ENCODE measurements around the gene DNAJC13. TPM values are rescaled to one million over a fixed set of nuclear protein-coding genes. Genes with fewer than 3 reads are reported as not detected.

The DNAJC13 gene
- total and polyA plus RNA-seq, 9 donors: 10.3 to 39.9 (median 30.1) TPM

DNA sequence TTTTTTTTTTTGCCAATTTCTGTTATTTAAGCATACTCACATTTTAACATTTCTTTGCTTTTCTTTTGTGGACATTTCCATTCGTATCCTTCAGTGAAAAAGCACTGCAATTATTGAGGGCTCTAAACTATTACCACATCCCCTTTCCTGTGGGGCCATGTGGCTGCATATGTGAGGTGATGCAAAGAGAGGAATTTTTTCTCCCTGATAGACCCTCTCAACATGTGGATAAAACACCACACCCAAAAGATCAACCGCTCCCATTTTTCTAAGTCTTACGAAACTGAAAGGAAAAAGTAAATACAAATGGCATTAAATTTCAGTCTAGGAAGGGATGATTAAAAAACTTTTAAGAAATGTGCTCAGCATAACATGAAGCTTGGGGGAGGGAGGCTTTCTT, 68.8 kb downstream of the DNAJC13 start:
- H3K9me3 ChIP-seq: no peaks in the 10 kb centered on the region
- no peaks in the 10 kb centered on the region for H3K4me1 ChIP-seq (ENCODE audit: insufficient read depth)
- 82 to 87% (median 84%) methylated on average over 3 of the region's 3 CpGs for WGBS, 3 donors
- no peak overlapping the region for H3K4me3 ChIP-seq
- H3K27me3 ChIP-seq: no peaks in the 10 kb centered on the region
- no peak overlapping the region for H3K27ac ChIP-seq
- intact Hi-C loops (cut with DNase I): no loop called here
- no peak for DNase-seq
- TF ChIP-seq POLR2A (IDR thresholded peaks at IDR 0.05): no peak
- TF ChIP-seq, protein P1, sequence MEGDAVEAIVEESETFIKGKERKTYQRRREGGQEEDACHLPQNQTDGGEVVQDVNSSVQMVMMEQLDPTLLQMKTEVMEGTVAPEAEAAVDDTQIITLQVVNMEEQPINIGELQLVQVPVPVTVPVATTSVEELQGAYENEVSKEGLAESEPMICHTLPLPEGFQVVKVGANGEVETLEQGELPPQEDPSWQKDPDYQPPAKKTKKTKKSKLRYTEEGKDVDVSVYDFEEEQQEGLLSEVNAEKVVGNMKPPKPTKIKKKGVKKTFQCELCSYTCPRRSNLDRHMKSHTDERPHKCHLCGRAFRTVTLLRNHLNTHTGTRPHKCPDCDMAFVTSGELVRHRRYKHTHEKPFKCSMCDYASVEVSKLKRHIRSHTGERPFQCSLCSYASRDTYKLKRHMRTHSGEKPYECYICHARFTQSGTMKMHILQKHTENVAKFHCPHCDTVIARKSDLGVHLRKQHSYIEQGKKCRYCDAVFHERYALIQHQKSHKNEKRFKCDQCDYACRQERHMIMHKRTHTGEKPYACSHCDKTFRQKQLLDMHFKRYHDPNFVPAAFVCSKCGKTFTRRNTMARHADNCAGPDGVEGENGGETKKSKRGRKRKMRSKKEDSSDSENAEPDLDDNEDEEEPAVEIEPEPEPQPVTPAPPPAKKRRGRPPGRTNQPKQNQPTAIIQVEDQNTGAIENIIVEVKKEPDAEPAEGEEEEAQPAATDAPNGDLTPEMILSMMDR (IDR thresholded peaks at IDR 0.05): no peak
- TF ChIP-seq EP300 (IDR thresholded peaks at IDR 0.05): no peak
- H3K36me3 ChIP-seq: no peaks in the 10 kb centered on the region

DNA sequence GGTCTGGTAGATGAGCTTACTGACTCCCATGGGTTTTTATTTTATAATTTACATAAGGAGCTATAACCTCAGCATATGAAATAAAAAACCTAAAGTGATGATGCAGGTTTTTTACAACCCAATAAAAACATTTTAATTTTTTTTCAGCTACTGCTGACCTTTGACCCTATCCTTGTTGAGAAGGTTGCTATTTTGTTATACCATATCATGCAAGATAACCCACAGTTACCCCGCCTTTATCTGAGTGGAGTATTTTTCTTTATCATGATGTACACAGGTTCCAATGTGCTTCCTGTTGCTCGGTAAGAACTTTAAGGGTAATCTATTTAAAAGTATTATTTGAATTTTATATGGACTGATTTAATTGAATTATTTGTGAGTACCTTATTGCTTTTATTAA, 70.8 kb downstream of the DNAJC13 start:
- Histone ChIP-seq H3K27ac (no peak overlapping the region), H3K27me3 (no peaks in the 10 kb centered on the region), H3K4me1 (ENCODE audit: insufficient read depth) (no peaks in the 10 kb centered on the region), H3K4me3 (no peak overlapping the region), H3K36me3 (no peaks in the 10 kb centered on the region), H3K9me3 (no peaks in the 10 kb centered on the region)
- DNase-seq: no peak
- WGBS, 3 donors: 87 to 90% (median 88%) methylated on average over 2 of the region's 2 CpGs
- TF ChIP-seq EP300 (IDR thresholded peaks at IDR 0.05) (no peak), POLR2A (IDR thresholded peaks at IDR 0.05) (no peak)
- TF ChIP-seq, protein P1 (IDR thresholded peaks at IDR 0.05): no peak
- intact Hi-C loops (cut with DNase I): no loop called here

DNA sequence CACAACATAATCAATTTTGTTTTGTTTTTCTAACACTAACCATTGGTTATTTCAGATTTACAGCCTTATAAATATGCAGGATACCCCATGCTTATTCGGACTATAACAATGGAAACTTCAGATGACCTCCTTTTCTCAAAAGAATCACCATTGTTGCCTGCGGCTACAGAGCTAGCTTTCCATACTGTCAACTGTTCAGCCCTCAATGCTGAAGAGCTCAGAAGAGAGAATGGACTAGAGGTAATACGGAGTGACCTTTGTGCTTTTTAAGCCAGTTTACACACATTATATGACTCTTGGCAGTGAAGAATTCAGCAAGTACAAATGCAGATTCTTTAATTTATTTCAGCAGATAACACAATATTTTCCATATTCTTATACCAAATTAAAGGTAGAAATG, 81.8 kb downstream of the DNAJC13 start:
- Histone ChIP-seq H3K4me1 (ENCODE audit: insufficient read depth) (no peaks in the 10 kb centered on the region), H3K36me3 (no peaks in the 10 kb centered on the region), H3K4me3 (no peak overlapping the region), H3K27ac (no peak overlapping the region), H3K9me3 (no peaks in the 10 kb centered on the region), H3K27me3 (no peaks in the 10 kb centered on the region)
- intact Hi-C loops (cut with DNase I): no loop called here
- WGBS, 3 donors: 97% methylated on average over 3 of the region's 3 CpGs
- TF ChIP-seq, protein P1 (IDR thresholded peaks at IDR 0.05): no peak
- no peak for TF ChIP-seq POLR2A (IDR thresholded peaks at IDR 0.05)
- TF ChIP-seq EP300 (IDR thresholded peaks at IDR 0.05): no peak
- DNase-seq: no peak

DNA sequence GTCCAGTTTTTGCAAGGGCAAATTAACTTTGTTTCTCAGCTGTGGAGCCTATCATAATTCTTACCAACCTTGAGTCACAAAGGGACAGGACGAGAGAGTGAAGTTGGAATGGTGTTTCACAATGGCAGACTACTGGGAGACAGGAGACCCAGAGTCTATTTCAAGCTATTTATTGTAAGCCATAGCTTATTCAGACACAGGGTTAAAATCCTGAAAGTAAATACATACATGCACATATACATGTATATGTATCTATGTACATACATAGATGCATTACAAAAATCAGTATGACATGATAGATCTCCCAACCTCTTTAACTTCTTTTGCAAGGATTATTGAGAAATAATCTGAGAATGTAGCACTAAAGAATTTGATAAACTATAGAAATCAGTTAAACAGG, 86.3 kb downstream of the DNAJC13 start:
- Histone ChIP-seq H3K9me3 (no peaks in the 10 kb centered on the region), H3K4me3 (no peak overlapping the region), H3K4me1 (ENCODE audit: insufficient read depth) (no peaks in the 10 kb centered on the region), H3K36me3 (no peaks in the 10 kb centered on the region), H3K27ac (no peak overlapping the region), H3K27me3 (no peaks in the 10 kb centered on the region)
- DNase-seq: no peak
- 88 to 93% (median 90%) methylated on average over 1 of the region's 1 CpG for WGBS, 3 donors
- intact Hi-C loops (cut with DNase I): no loop called here
- TF ChIP-seq POLR2A (IDR thresholded peaks at IDR 0.05) (no peak), EP300 (IDR thresholded peaks at IDR 0.05) (no peak)
- TF ChIP-seq, protein P1 (IDR thresholded peaks at IDR 0.05): no peak
